Measurements from ENCODE around the gene NDUFA11.
"Not testable (repeated sequence)": the region's sequence is repeated elsewhere in the genome, so short reads cannot be mapped to it uniquely, and the experiment has no call there.

- TF ChIP-seq, protein P1, sequence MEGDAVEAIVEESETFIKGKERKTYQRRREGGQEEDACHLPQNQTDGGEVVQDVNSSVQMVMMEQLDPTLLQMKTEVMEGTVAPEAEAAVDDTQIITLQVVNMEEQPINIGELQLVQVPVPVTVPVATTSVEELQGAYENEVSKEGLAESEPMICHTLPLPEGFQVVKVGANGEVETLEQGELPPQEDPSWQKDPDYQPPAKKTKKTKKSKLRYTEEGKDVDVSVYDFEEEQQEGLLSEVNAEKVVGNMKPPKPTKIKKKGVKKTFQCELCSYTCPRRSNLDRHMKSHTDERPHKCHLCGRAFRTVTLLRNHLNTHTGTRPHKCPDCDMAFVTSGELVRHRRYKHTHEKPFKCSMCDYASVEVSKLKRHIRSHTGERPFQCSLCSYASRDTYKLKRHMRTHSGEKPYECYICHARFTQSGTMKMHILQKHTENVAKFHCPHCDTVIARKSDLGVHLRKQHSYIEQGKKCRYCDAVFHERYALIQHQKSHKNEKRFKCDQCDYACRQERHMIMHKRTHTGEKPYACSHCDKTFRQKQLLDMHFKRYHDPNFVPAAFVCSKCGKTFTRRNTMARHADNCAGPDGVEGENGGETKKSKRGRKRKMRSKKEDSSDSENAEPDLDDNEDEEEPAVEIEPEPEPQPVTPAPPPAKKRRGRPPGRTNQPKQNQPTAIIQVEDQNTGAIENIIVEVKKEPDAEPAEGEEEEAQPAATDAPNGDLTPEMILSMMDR (IDR thresholded peaks at IDR 0.05) = not testable (repeated sequence)
- not testable (repeated sequence) for TF ChIP-seq EP300 (IDR thresholded peaks at IDR 0.05)
Observed at GRCh38 chr19:5854121-5854520, 49.5 kb downstream of the NDUFA11 start.

Data from suprapubic skin (tissue), 3 donors.